BJ (cell line): ENCODE data around the gene TMEM271. TPM values are rescaled to one million over a fixed set of nuclear protein-coding genes. Genes with fewer than 3 reads are reported as not detected.

Source experiments
- CTCF ChIA-PET: fragments of 350-600 bp; formaldehyde crosslinking; extraction: SDS; loops from one replicate; lab custom pipeline; 2021; ENCODE audit warnings: antibody characterized with exemption, inconsistent platforms; lab: Yijun Ruan, JAX
- POLR2A ChIA-PET: fragments of 300-600 bp; sonication (Branson Sonifier 250); formaldehyde crosslinking; extraction: SDS; loops from one replicate; lab custom pipeline; 2021; ENCODE audit warnings: antibody characterized with exemption; lab: Charles Lee
- DNase-seq: peaks from one replicate; pipeline ENCODE4 v3.0.0-alpha.2; 2011; ENCODE audit warnings: low read depth
- H3K27me3 ChIP-seq: 2 replicates; pipeline ENCODE4 v1.6.0; 2011; ENCODE audit warnings: low read length; ENCODE audit not compliant: control insufficient read depth, insufficient read depth
- H3K36me3 ChIP-seq: 2 replicates; pipeline ENCODE4 v1.5.1; 2011; ENCODE audit warnings: low read length; ENCODE audit not compliant: control insufficient read depth, insufficient read depth
- H3K4me3 ChIP-seq: 2 replicates; pipeline ENCODE4 v1.5.1; 2011; ENCODE audit warnings: low read depth, mild to moderate bottlenecking, control low read depth, low read length
- polyA plus RNA-seq: library from polyadenylated mRNA; depleted of rRNA; stranded (reverse); fragments of >200 nt; gene quantifications from 2 replicates; pipeline ENCODE4 v1.2.3, GENCODE V29; 2011
- TF ChIP-seq, protein P1 (sequence below): IDR thresholded peaks from 2 replicates; pipeline ENCODE4 v1.5.1; 2011; ENCODE audit warnings: low read depth, mild to moderate bottlenecking, control low read depth, inconsistent platforms, low read length, moderate library complexity; ENCODE audit not compliant: insufficient read depth

The TMEM271 gene
- polyA plus RNA-seq, 1 experiment, result not detected

DNA sequence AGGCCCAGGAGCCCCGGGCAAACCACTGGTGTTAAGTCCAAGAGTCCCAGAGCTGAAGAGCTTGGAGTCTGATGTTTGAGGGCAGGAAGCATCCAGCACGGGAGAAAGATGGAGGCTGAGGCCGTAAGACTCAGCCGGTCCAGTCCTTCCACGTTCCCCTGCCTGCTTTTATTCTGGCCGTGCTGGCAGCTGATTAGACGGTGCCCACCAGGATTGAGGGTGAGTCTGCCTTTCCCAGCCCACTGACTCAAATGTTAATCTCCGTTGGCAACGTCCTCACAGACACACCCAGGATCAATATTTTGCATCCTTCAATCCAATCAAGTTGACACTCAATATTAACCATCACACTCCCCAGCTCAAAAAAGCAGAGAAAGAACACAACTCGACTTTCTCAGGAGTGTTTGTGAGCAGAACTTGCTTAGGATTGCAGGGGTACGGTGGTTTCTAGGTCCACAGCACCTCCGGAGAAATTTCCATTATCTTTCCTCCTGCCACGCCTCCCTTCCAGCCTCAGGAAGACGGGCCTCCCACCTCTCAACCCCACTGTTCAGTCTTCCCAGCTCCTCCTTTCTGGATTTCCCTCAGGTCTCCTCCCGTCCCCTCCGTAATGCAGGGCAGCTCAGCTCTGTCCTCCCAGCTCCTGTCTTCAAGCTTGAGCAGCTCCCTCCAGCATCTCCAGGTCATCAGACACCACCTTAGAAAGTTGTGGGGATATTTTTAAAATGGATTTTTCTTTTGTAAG lies 13.3 kb upstream of the TMEM271 start:
- DNase-seq, result no peak
- no peak overlapping the region for H3K4me3 ChIP-seq
- CTCF ChIA-PET, result no interaction called here

DNA sequence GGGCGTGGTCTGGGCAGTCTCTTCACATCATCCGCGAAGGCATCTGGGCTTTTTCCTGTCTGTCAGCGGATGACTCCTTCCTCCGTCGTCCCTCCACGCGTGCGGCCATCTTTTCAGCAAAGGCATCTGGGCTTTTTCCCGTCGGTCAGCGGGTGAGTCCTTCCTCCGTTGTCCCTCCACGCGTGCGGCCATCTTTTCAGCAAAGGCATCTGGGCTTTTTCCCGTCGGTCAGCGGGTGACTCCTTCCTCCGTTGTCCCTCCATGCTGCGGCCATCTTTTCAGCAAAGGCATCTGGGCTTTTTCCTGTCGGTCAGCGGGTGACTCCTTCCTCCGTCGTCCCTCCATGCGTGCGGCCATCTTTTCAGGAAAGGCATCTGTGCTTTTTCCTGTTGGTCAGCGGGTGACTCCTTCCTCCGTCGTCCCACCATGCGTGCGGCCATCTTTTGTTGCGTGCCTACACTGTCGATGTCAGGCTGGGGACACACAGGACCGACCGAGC lies 12.3 kb upstream of the TMEM271 start:
- Histone ChIP-seq H3K36me3 (no peaks in the 10 kb centered on the region), H3K4me3 (no peak overlapping the region), H3K27me3 (no peaks in the 10 kb centered on the region; the same call in 1 of the 2 replicates)
- ChIA-PET POLR2A (no interaction called here), CTCF (no interaction called here)
- DNase-seq, result no peak
- TF ChIP-seq, protein P1, sequence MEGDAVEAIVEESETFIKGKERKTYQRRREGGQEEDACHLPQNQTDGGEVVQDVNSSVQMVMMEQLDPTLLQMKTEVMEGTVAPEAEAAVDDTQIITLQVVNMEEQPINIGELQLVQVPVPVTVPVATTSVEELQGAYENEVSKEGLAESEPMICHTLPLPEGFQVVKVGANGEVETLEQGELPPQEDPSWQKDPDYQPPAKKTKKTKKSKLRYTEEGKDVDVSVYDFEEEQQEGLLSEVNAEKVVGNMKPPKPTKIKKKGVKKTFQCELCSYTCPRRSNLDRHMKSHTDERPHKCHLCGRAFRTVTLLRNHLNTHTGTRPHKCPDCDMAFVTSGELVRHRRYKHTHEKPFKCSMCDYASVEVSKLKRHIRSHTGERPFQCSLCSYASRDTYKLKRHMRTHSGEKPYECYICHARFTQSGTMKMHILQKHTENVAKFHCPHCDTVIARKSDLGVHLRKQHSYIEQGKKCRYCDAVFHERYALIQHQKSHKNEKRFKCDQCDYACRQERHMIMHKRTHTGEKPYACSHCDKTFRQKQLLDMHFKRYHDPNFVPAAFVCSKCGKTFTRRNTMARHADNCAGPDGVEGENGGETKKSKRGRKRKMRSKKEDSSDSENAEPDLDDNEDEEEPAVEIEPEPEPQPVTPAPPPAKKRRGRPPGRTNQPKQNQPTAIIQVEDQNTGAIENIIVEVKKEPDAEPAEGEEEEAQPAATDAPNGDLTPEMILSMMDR, result no peak

More for the DNA sequence above, 13.3 kb upstream of the TMEM271 start:
- no peaks in the 10 kb centered on the region; the same call in 1 of the 2 replicates for H3K27me3 ChIP-seq
- TF ChIP-seq, protein P1, result no peak
- H3K36me3 ChIP-seq, result no peaks in the 10 kb centered on the region
- POLR2A ChIA-PET, result no interaction called here

DNA sequence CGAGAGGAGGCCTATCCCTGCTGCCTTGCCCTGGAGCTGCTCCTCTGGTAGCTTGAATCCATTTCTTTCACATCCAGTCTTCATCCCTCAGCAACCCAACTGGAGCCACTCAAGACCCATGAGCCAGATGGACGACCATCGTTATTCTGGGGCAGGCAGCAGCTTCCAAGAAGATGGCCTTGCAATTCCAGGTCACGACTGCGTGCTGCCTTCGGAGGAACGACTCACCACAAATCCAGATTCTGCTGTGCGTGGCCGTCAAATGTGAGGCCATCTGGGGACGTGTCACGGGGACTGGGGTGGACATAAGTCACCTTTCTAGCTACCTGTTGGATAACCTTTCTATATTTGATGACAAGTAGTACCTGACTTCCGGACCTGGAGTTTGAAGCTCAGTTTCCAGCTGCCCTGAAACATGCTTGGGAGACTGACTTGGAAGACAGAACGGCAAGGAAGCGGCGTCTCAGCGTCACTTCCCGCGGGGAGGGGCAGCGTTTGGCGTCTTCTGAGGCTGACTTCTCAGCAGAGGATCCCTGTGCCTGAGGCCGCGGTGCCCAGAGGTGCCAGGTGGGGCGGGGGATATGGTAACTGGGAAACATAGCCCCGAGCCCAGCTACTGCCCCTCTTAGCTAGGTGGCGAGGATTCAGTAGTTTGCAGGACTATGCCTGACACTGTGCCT lies 11.7 kb upstream of the TMEM271 start:
- DNase-seq, result no peak
- ChIA-PET POLR2A (no interaction called here), CTCF (no interaction called here)
- Histone ChIP-seq H3K27me3 (no peaks in the 10 kb centered on the region; the same call in 1 of the 2 replicates), H3K4me3 (no peak overlapping the region), H3K36me3 (no peaks in the 10 kb centered on the region)
- TF ChIP-seq, protein P1, result no peak

DNA sequence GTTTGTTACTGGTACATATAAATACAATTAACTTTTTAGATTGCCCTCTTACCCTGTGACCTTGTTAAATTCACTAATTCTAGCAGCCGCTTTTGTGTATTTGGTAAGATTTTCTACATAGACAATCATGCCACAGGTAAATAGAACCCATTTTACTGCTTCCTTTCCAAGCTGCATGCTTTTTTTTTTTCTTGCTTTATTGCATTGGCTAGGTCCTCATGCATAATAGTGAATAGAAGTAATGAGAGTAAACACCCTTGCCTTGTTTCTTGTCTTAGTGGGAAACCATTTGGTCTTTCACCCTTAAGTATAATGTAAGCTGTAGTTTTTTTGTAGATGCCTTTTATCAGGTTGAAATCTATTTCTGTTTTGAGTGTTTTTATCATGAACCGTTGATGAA lies 7.7 kb upstream of the TMEM271 start:
- TF ChIP-seq, protein P1, result no peak
- ChIA-PET POLR2A (no interaction called here), CTCF (no interaction called here)
- DNase-seq, result no peak
- Histone ChIP-seq H3K4me3 (no peak overlapping the region), H3K27me3 (peaks cover 11% of the 10 kb centered on the region), H3K36me3 (no peaks in the 10 kb centered on the region)

DNA sequence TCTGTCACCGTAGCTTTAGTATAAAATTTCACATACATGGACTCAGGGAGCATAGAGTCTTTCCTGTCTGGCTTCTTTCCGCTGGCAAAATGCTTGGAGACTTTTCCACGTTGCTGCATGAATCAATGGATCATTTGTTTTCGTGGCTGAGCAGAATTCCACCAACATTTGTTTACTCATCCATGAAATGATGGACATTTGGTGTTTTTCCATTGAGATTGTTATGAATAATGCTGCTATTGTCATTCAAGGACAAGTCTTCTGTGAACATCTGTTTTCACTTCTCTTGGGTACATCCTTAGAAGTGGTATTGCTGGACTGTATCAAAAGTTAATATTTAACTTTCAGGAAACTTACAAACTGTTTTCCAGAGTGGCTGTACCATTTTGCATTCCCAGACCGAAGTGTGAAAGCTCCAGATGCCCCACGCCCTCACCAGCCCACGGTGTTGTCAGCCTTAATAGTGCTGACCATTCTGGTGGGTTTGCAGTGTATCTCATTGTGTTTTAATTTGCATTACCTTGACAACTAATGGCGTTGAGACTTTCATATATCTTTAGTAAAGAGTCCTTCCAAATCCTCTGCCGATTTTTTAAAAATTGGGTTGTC lies 5.8 kb upstream of the TMEM271 start:
- TF ChIP-seq, protein P1, result no peak
- Histone ChIP-seq H3K27me3 (peaks cover 26% of the 10 kb centered on the region), H3K4me3 (no peak overlapping the region), H3K36me3 (no peaks in the 10 kb centered on the region)
- ChIA-PET CTCF (no interaction called here), POLR2A (no interaction called here)
- DNase-seq, result no peak
